NCI-H774 (cell line): Measurements from ENCODE around the gene PRM1.
"Not testable (repeated sequence)": the region's sequence is repeated elsewhere in the genome, so short reads cannot be mapped to it uniquely, and the experiment has no call there.

ENCODE experiments used
- DNase-seq: peaks from one replicate; lab custom pipeline; 2025; lab: John Stamatoyannopoulos, UW

The PRM1 gene

GRCh38 chr16:11297492-11298142 lies 16.5 kb upstream of the PRM1 start:
- DNase-seq, result peak; percentile 45

- DNase-seq, result no peak
Observed at GRCh38 chr16:11296706-11297491, 15.8 kb upstream of the PRM1 start.

- DNase-seq, result no peak
Observed at GRCh38 chr16:11296351-11296705, 15.2 kb upstream of the PRM1 start.

GRCh38 chr16:11295672-11296071 lies 14.5 kb upstream of the PRM1 start:
- DNase-seq, result no peak

- DNase-seq, result no peak
Observed at GRCh38 chr16:11292076-11292748, 11.1 kb upstream of the PRM1 start.

GRCh38 chr16:11291091-11291703 lies 10.1 kb upstream of the PRM1 start:
- no peak for DNase-seq

- DNase-seq, result no peak
Observed at GRCh38 chr16:11290102-11290893, 9.2 kb upstream of the PRM1 start.

GRCh38 chr16:11289696-11290095 lies 8.6 kb upstream of the PRM1 start:
- DNase-seq, result not testable (repeated sequence)

- no peak for DNase-seq
Observed at GRCh38 chr16:11289202-11289601, 8.1 kb upstream of the PRM1 start.

GRCh38 chr16:11285842-11286241 lies 4.7 kb upstream of the PRM1 start:
- no peak for DNase-seq

- DNase-seq, result no peak
Observed at GRCh38 chr16:11283820-11284248, 2.7 kb upstream of the PRM1 start.

GRCh38 chr16:11278681-11279628 lies 2.2 kb downstream of the PRM1 start:
- DNase-seq, result no peak

- DNase-seq, result no peak
Observed at GRCh38 chr16:11277607-11278337, 3.4 kb downstream of the PRM1 start.

GRCh38 chr16:11276896-11277593 lies 4.1 kb downstream of the PRM1 start:
- DNase-seq, result no peak

GRCh38 chr16:11276143-11276895 lies 4.8 kb downstream of the PRM1 start, which contains the start of gene PRM2:
TSS of gene PRM2 (minus strand) at chr16:11276480. CDS start at chr16:11276370, 110 bp downstream.
- no peak for DNase-seq

- DNase-seq, result no peak
Observed at GRCh38 chr16:11274964-11275363, 6.2 kb downstream of the PRM1 start.

- no peak for DNase-seq
Observed at GRCh38 chr16:11273721-11274324, 7.3 kb downstream of the PRM1 start.
